Endothelial cell of umbilical vein (primary cell): ENCODE data around the gene DEUP1. TPM values are rescaled to one million over a fixed set of nuclear protein-coding genes. Genes with fewer than 3 reads are reported as not detected.

ENCODE experiments used
- BruUV-seq: library from RNA; stranded (reverse); fragments of 400-500 nt; replicated peaks from 2 replicates; lab custom pipeline; 2021; lab: Mats Ljungman, UMichigan
- CTCF ChIA-PET: fragments of 300-600, 350-600 bp; sonication (Branson Sonifier 250); formaldehyde crosslinking; loops from one replicate; lab custom pipeline; 2021; ENCODE audit warnings: antibody characterized with exemption, inconsistent platforms; lab: Charles Lee
- POLR2A ChIA-PET: fragments of 300-600, 350-600 bp; sonication (Branson Sonifier 250); formaldehyde crosslinking; loops from one replicate; lab custom pipeline; 2021; ENCODE audit warnings: antibody characterized with exemption, inconsistent platforms; lab: Charles Lee
- DNase-seq: peaks from one replicate; pipeline ENCODE4 v3.0.0-alpha.2; 2011; ENCODE audit warnings: low read depth, low spot score
- FAIRE-seq: peaks from 2 replicates; lab custom pipeline; 2011; peaks lifted over from hg19 to GRCh38; lab: Jason Lieb, UNC
- H2AFZ ChIP-seq: 2 replicates; pipeline ENCODE4 v1.6.0; 2012; ENCODE audit warnings: low read depth, low read length, control low read depth, inconsistent platforms
- H3K27ac ChIP-seq: 2 replicates; pipeline ENCODE4 v1.5.1; 2011; ENCODE audit warnings: low read depth, mild to moderate bottlenecking, control low read depth, low read length, moderate library complexity; ENCODE audit not compliant: insufficient read depth
- H3K27me3 ChIP-seq, 2 experiments: 2 replicates each; pipeline versions ENCODE4 v1.6.0 to v1.6.1; 2011; ENCODE audit warnings: low read length in 2 of 2, mixed read lengths in 1 of 2; ENCODE audit not compliant: control insufficient read depth in 2 of 2, insufficient read depth in 2 of 2
- H3K36me3 ChIP-seq, 2 experiments: 2 replicates in 1 of 2; 3 replicates in 1 of 2; pipeline ENCODE4 v1.5.1; 2011; ENCODE audit warnings: low read length in 2 of 2, mild to moderate bottlenecking in 1 of 2, moderate library complexity in 1 of 2; ENCODE audit not compliant: control insufficient read depth in 2 of 2, insufficient read depth in 2 of 2; ENCODE audit errors: extremely low read depth in 1 of 2
- H3K4me1 ChIP-seq: 3 replicates; pipeline ENCODE4 v1.5.1; 2011; ENCODE audit warnings: mild to moderate bottlenecking, low read length; ENCODE audit not compliant: control insufficient read depth, insufficient read depth; ENCODE audit errors: extremely low read depth
- H3K4me2 ChIP-seq: 2 replicates; pipeline ENCODE4 v1.6.1; 2011; ENCODE audit warnings: low read length, control low read depth, mixed read lengths; ENCODE audit not compliant: insufficient read depth
- H3K4me3 ChIP-seq, 3 experiments: fragments of 200-600 bp in 1 of 3; sonication (generic), shearing (Covaris generic) in 1 of 3; replicated peaks in 1 of 3; 2 replicates each; pipeline ENCODE4 v1.5.1; 2011 to 2016; ENCODE audit warnings: control low read depth in 3 of 3, low read length in 3 of 3, mild to moderate bottlenecking in 2 of 3, inconsistent platforms in 1 of 3, low read depth in 1 of 3, moderate library complexity in 1 of 3; ENCODE audit not compliant: insufficient read depth in 1 of 3
- H3K79me2 ChIP-seq: 2 replicates; pipeline ENCODE4 v1.6.0; 2012; ENCODE audit warnings: low read length, inconsistent platforms; ENCODE audit not compliant: control insufficient read depth, insufficient read depth
- H3K9ac ChIP-seq: replicated peaks from 2 replicates; pipeline ENCODE3; 2011; ENCODE audit warnings: low read length, control low read depth; ENCODE audit not compliant: insufficient read depth; ENCODE audit errors: extremely low read depth
- H3K9me1 ChIP-seq: replicated peaks from 3 replicates; pipeline ENCODE4 v1.6.0; 2011; ENCODE audit warnings: mild to moderate bottlenecking, low read length; ENCODE audit not compliant: control insufficient read depth, insufficient read depth; ENCODE audit errors: extremely low read depth
- H3K9me3 ChIP-seq: replicated peaks from 2 replicates; pipeline ENCODE4 v1.5.1; 2012; ENCODE audit warnings: low read length, inconsistent platforms; ENCODE audit not compliant: control insufficient read depth, insufficient read depth
- H4K20me1 ChIP-seq: replicated peaks from 2 replicates; pipeline ENCODE3; 2011; ENCODE audit warnings: mild to moderate bottlenecking, low read length; ENCODE audit not compliant: control insufficient read depth, insufficient read depth; ENCODE audit errors: extremely low read depth
- CTCF ChIP-seq, 2 donors: IDR thresholded peaks; 1 replicate in 1 of 2; 2 replicates in 1 of 2; pipeline ENCODE4 v1.5.1; 2011; ENCODE audit warnings: low read length in 2 of 2, mild to moderate bottlenecking in 2 of 2, moderate library complexity in 2 of 2, control low read depth in 1 of 2, inconsistent platforms in 1 of 2, low read depth in 1 of 2; ENCODE audit not compliant: insufficient read depth in 1 of 2; ENCODE audit errors: extremely low read depth in 1 of 2
- EZH2 ChIP-seq: IDR thresholded peaks from 2 replicates; pipeline ENCODE4 v1.6.1; 2012; ENCODE audit warnings: borderline replicate concordance, low read depth, mild to moderate bottlenecking, moderate library complexity, low read length, inconsistent platforms; ENCODE audit not compliant: severe bottlenecking
- FOS ChIP-seq: IDR thresholded peaks from 2 replicates; pipeline ENCODE4 v1.6.1; 2011; ENCODE audit warnings: mild to moderate bottlenecking, low read length, moderate library complexity, borderline replicate concordance; ENCODE audit not compliant: insufficient read depth
- GATA2 ChIP-seq: IDR thresholded peaks from 2 replicates; pipeline ENCODE4 v1.7.0; 2011; ENCODE audit warnings: low read depth, mild to moderate bottlenecking, moderate library complexity, mixed read lengths, low read length; ENCODE audit not compliant: insufficient read length, insufficient read depth
- JUN ChIP-seq: IDR thresholded peaks from 2 replicates; pipeline ENCODE4 v1.6.1; 2011; ENCODE audit warnings: borderline replicate concordance, low read depth; ENCODE audit not compliant: insufficient read length, insufficient read depth
- MYC ChIP-seq: IDR thresholded peaks from one replicate; pipeline ENCODE4 v1.6.1; 2011; ENCODE audit warnings: mild to moderate bottlenecking, low read depth, low read length
- POLR2A ChIP-seq: IDR thresholded peaks from 2 replicates; pipeline ENCODE4 v1.6.1; 2012; ENCODE audit warnings: low read depth, mild to moderate bottlenecking, control low read depth, low read length
- dilution Hi-C: fragments of 300-500 bp; cut with MboI; formaldehyde crosslinking; loops from one replicate; pipeline ENCODE4 v1.15.0; 2019; ENCODE audit warnings: low sequenced_read_pairs; ENCODE audit not compliant: extremely low pct_ligation_motif_present
- intact Hi-C: fragments of 100-400 bp; cut with micrococcal nuclease; formaldehyde crosslinking; loops from one replicate; pipeline ENCODE4 v1.10.0; 2022
- polyA plus RNA-seq, 4 experiments: library from polyadenylated mRNA; depleted of rRNA in 3 of 4; stranded (reverse) in 3 of 4; unstranded in 1 of 4; fragments of >200 nt; gene quantifications; 2 replicates each; pipeline versions ENCODE4 v1.2.1 to v1.2.3, GENCODE V29; 2011 to 2012; ENCODE audit warnings: missing spikeins in 1 of 4
- total RNA-seq: library from RNA; stranded (reverse); gene quantifications from 2 replicates; pipeline ENCODE4 v1.2.3, GENCODE V29; 2021

DEUP1 gene
- total and polyA plus RNA-seq, 2 donors (not counting 3 experiments of a cell fraction or from before 2014, with no cell fraction given) = not detected

GRCh38 chr11:93285430-93285829, 45.1 kb upstream of the DEUP1 start:
- no peak overlapping the region for H3K27ac ChIP-seq
- FAIRE-seq = no peak

More at GRCh38 chr11:93285430-93285829, 45.1 kb upstream of the DEUP1 start:
- Histone ChIP-seq H3K9me1 (no peaks in the 10 kb centered on the region), H3K9me3 (no peaks in the 10 kb centered on the region), H3K27me3 (no peaks in the 10 kb centered on the region), H3K79me2 (no peaks in the 10 kb centered on the region), H3K4me1 (no peaks in the 10 kb centered on the region), H2AFZ (no peak overlapping the region), H3K4me2 (no peak overlapping the region), H3K9ac (no peak overlapping the region), H3K36me3 (no peaks in the 10 kb centered on the region), H3K4me3 (no peak overlapping the region), H4K20me1 (no peaks in the 10 kb centered on the region)
- POLR2A ChIA-PET = no interaction called here
- intact Hi-C loops (no loop called here), dilution Hi-C loops (no loop called here)
- no peak for DNase-seq
- TF ChIP-seq FOS = no peak
- no peak for TF ChIP-seq MYC
- TF ChIP-seq POLR2A = no peak
- TF ChIP-seq GATA2 = no peak
- no peak for TF ChIP-seq CTCF (IDR thresholded peaks at IDR 0.05; ENCODE audit: extremely low read depth in 1 of 2, insufficient read depth in 1 of 2, low read depth in 1 of 2, low read length in 2 of 2)
- TF ChIP-seq JUN = no peak
- TF ChIP-seq EZH2 = no peak
- no TSS peak for BruUV-seq
- CTCF ChIA-PET = no interaction called here
